HEK293 (cell line): Measurements from ENCODE around the gene STEAP1B.

Experiments used
- SP2 ChIP-seq: fragments of 450-650 bp; formaldehyde crosslinking; IDR thresholded peaks from 2 replicates; pipeline ENCODE4 v1.5.1; 2016; ENCODE audit warnings: missing biosample characterization, missing genetic modification characterization
- SP7 ChIP-seq: fragments of 450-650 bp; formaldehyde crosslinking; IDR thresholded peaks from 2 replicates; pipeline ENCODE4 v1.5.1; 2016; ENCODE audit warnings: missing biosample characterization, missing genetic modification characterization
- ZEB2 ChIP-seq: fragments of 450-650 bp; formaldehyde crosslinking; IDR thresholded peaks from 2 replicates; pipeline ENCODE4 v1.5.1; 2016; ENCODE audit warnings: missing biosample characterization, missing genetic modification characterization
- ZNF621 ChIP-seq: fragments of 450-650 bp; formaldehyde crosslinking; IDR thresholded peaks from 2 replicates; pipeline ENCODE4 v1.5.1; 2017; ENCODE audit warnings: missing biosample characterization, missing genetic modification characterization
- ZNF776 ChIP-seq: fragments of 450-650 bp; formaldehyde crosslinking; IDR thresholded peaks from 2 replicates; pipeline ENCODE4 v1.5.0; 2017; ENCODE audit warnings: missing biosample characterization, missing genetic modification characterization, borderline replicate concordance
- TF ChIP-seq, protein P1 (sequence below): fragments of 450-650 bp; formaldehyde crosslinking; IDR thresholded peaks from 2 replicates; pipeline ENCODE4 v1.5.1; 2016; ENCODE audit warnings: missing biosample characterization, missing genetic modification characterization, low read depth
- TF ChIP-seq, protein P2 (sequence below): fragments of 450-650 bp; formaldehyde crosslinking; IDR thresholded peaks from 2 replicates; pipeline ENCODE4 v1.5.1; 2016; ENCODE audit warnings: missing biosample characterization, missing genetic modification characterization

DNA sequence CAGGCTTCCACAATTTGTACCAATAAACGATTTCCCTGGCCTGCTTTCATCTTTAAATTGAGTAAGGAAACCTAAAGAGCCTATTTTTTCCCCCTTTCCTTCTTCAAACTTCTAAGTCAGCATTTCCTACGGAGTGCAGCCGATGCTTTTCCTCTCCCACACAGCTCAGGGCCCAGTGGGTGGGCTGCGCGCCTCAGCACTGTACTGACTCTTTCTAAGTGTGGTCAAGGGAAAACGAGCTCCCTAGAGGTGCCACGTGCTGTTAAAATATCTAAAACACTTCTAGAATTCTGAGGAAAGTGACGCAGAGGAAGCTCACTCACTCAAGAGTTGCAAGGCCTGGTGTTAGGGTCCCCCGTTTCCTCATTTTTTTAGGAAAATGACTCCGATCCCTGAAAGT, 29.0 kb downstream of the STEAP1B start:
- TF ChIP-seq SP7 (tag by site-specific recombination): no peak
- TF ChIP-seq, protein P1, sequence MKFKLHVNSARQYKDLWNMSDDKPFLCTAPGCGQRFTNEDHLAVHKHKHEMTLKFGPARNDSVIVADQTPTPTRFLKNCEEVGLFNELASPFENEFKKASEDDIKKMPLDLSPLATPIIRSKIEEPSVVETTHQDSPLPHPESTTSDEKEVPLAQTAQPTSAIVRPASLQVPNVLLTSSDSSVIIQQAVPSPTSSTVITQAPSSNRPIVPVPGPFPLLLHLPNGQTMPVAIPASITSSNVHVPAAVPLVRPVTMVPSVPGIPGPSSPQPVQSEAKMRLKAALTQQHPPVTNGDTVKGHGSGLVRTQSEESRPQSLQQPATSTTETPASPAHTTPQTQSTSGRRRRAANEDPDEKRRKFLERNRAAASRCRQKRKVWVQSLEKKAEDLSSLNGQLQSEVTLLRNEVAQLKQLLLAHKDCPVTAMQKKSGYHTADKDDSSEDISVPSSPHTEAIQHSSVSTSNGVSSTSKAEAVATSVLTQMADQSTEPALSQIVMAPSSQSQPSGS (tag by site-specific recombination): no peak
- TF ChIP-seq ZEB2 (tag by site-specific recombination): no peak
- TF ChIP-seq, protein P2, sequence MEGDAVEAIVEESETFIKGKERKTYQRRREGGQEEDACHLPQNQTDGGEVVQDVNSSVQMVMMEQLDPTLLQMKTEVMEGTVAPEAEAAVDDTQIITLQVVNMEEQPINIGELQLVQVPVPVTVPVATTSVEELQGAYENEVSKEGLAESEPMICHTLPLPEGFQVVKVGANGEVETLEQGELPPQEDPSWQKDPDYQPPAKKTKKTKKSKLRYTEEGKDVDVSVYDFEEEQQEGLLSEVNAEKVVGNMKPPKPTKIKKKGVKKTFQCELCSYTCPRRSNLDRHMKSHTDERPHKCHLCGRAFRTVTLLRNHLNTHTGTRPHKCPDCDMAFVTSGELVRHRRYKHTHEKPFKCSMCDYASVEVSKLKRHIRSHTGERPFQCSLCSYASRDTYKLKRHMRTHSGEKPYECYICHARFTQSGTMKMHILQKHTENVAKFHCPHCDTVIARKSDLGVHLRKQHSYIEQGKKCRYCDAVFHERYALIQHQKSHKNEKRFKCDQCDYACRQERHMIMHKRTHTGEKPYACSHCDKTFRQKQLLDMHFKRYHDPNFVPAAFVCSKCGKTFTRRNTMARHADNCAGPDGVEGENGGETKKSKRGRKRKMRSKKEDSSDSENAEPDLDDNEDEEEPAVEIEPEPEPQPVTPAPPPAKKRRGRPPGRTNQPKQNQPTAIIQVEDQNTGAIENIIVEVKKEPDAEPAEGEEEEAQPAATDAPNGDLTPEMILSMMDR (tag by site-specific recombination): no peak
- no peak for TF ChIP-seq ZNF776
- no peak for TF ChIP-seq SP2 (tag by site-specific recombination)
- TF ChIP-seq ZNF621: no peak
